ENCODE data around the gene PITPNB.

PITPNB gene

DNA sequence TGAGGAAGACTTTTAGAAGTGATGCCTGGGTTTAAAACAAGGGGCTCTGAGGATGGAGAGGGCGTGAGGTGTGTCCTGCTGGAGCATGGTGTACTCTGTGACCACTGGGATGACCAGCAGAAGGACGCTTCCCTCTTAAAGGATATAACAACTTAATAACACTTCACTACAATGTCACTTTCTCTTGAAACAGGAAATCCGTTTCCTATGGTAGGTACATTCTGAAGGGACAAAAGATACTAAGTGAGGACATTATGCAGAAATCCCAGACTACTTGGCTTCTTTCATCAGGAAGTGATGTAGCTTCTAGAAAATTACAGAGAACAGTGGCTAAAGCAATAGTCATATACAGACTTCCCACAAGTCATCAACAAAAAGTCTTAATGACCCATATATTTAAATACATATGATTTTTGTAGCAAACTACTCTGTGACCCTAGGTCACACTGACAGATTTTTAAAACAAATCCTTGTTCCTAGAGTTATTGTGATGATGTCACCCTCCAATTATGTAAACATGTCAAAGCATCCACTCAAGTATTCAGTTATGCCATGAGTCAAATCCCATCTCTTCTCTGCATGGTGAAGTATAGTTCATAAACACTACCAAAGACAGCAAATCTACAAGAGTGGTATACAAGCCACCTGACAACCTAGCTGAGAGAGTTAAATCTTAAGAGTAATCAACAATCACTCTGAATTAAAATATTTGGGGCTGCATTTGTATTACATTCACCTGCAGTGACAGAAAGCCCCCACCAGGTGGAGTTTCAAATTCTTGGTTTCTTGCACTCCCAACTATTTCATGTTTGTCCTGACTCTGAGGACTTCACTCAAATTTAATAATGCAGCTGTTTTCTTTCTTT is 32.8 kb downstream of the PITPNB start:
- H3K9me3 ChIP-seq (ENCODE audit: control insufficient read depth, insufficient read depth, low read length), result no peaks in the 10 kb centered on the region
- no peaks in the 10 kb centered on the region for H3K27me3 ChIP-seq (ENCODE audit: control insufficient read depth, low read length)
- no peak overlapping the region for H3K27ac ChIP-seq (ENCODE audit: low read depth, low read length)
- no peaks in the 10 kb centered on the region for H3K4me1 ChIP-seq (ENCODE audit: control insufficient read depth, low read length)
- no peak overlapping the region for H3K4me2 ChIP-seq (ENCODE audit: low read length)
- peaks cover 18% of the 10 kb centered on the region for H3F3A ChIP-seq (ENCODE audit: control insufficient read depth, insufficient read depth)
- H3K4me3 ChIP-seq (ENCODE audit: low read length), result no peak overlapping the region
- no peaks in the 10 kb centered on the region for H3K9me2 ChIP-seq (replicated peaks; ENCODE audit: control insufficient read depth, low read length)
- peaks cover 15% of the 10 kb centered on the region; the same call in 1 of the 2 replicates for H4K20me1 ChIP-seq (ENCODE audit: control insufficient read depth, insufficient read depth, low read depth, low read length)
- TF ChIP-seq EZH2phosphoT487 (IDR thresholded peaks at IDR 0.05; ENCODE audit: borderline replicate concordance, low read length), result no peak
- peak; percentile 81 for TF ChIP-seq CTCF (IDR thresholded peaks at IDR 0.05; ENCODE audit: low read depth, low read length, poor library complexity, severe bottlenecking)
- H3K36me3 ChIP-seq (ENCODE audit: control insufficient read depth, low read length), result peaks cover 75% of the 10 kb centered on the region
- H3K79me2 ChIP-seq (ENCODE audit: control insufficient read depth, low read length), result peaks cover 13% of the 10 kb centered on the region

- Histone ChIP-seq H4K20me1 (ENCODE audit: control insufficient read depth, insufficient read depth, low read depth, low read length) (peaks cover 23% of the 10 kb centered on the region; the same call in 1 of the 2 replicates), H3K4me2 (ENCODE audit: low read length) (no peak overlapping the region), H3K9me2 (replicated peaks; ENCODE audit: control insufficient read depth, low read length) (no peaks in the 10 kb centered on the region), H3K4me3 (ENCODE audit: low read length) (no peak overlapping the region), H3K27me3 (ENCODE audit: control insufficient read depth, low read length) (no peaks in the 10 kb centered on the region), H3K4me1 (ENCODE audit: control insufficient read depth, low read length) (0 out of 2 replicates have a peak, but pooled peaks cover under 1% of the 10 kb centered on the region), H3K36me3 (ENCODE audit: control insufficient read depth, low read length) (peaks cover 65% of the 10 kb centered on the region), H3K27ac (ENCODE audit: low read depth, low read length) (no peak overlapping the region), H3F3A (ENCODE audit: control insufficient read depth, insufficient read depth) (peaks cover 23% of the 10 kb centered on the region), H3K9me3 (ENCODE audit: control insufficient read depth, insufficient read depth, low read length) (no peaks in the 10 kb centered on the region), H3K79me2 (ENCODE audit: control insufficient read depth, low read length) (peaks cover 34% of the 10 kb centered on the region)
- TF ChIP-seq EZH2phosphoT487 (IDR thresholded peaks at IDR 0.05; ENCODE audit: borderline replicate concordance, low read length), result no peak
- TF ChIP-seq CTCF (IDR thresholded peaks at IDR 0.05; ENCODE audit: low read depth, low read length, poor library complexity, severe bottlenecking), result no peak
Observed at GRCh38 chr22:27883656-27884350, 35.3 kb downstream of the PITPNB start.

- TF ChIP-seq EZH2phosphoT487 (IDR thresholded peaks at IDR 0.05; ENCODE audit: borderline replicate concordance, low read length) (no peak), CTCF (IDR thresholded peaks at IDR 0.05; ENCODE audit: low read depth, low read length, poor library complexity, severe bottlenecking) (no peak)
- Histone ChIP-seq H3K9me2 (replicated peaks; ENCODE audit: control insufficient read depth, low read length) (no peaks in the 10 kb centered on the region), H3K4me3 (ENCODE audit: low read length) (no peak overlapping the region), H3K4me2 (ENCODE audit: low read length) (no peak overlapping the region), H3K27me3 (ENCODE audit: control insufficient read depth, low read length) (no peaks in the 10 kb centered on the region), H3K27ac (ENCODE audit: low read depth, low read length) (no peak overlapping the region), H3K9me3 (ENCODE audit: control insufficient read depth, insufficient read depth, low read length) (no peaks in the 10 kb centered on the region), H3K4me1 (ENCODE audit: control insufficient read depth, low read length) (0 out of 2 replicates have a peak, but pooled peaks cover 3% of the 10 kb centered on the region), H3K36me3 (ENCODE audit: control insufficient read depth, low read length) (peaks cover 65% of the 10 kb centered on the region), H3F3A (ENCODE audit: control insufficient read depth, insufficient read depth) (peaks cover 21% of the 10 kb centered on the region), H3K79me2 (ENCODE audit: control insufficient read depth, low read length) (peaks cover 45% of the 10 kb centered on the region), H4K20me1 (ENCODE audit: control insufficient read depth, insufficient read depth, low read depth, low read length) (peaks cover 32% of the 10 kb centered on the region; the same call in 1 of the 2 replicates)
Observed at GRCh38 chr22:27882507-27883290, 36.4 kb downstream of the PITPNB start.
